Measurements from ENCODE around the gene MAFB. TPM values are rescaled to one million over a fixed set of nuclear protein-coding genes. Genes with fewer than 3 reads are reported as not detected.
"Not testable (repeated sequence)": the region's sequence is repeated elsewhere in the genome, so short reads cannot be mapped to it uniquely, and the experiment has no call there.

MAFB gene
- 1.6 and 1.9 TPM in 2 replicates for total RNA-seq
- long read RNA-seq, result 0 reads

DNA sequence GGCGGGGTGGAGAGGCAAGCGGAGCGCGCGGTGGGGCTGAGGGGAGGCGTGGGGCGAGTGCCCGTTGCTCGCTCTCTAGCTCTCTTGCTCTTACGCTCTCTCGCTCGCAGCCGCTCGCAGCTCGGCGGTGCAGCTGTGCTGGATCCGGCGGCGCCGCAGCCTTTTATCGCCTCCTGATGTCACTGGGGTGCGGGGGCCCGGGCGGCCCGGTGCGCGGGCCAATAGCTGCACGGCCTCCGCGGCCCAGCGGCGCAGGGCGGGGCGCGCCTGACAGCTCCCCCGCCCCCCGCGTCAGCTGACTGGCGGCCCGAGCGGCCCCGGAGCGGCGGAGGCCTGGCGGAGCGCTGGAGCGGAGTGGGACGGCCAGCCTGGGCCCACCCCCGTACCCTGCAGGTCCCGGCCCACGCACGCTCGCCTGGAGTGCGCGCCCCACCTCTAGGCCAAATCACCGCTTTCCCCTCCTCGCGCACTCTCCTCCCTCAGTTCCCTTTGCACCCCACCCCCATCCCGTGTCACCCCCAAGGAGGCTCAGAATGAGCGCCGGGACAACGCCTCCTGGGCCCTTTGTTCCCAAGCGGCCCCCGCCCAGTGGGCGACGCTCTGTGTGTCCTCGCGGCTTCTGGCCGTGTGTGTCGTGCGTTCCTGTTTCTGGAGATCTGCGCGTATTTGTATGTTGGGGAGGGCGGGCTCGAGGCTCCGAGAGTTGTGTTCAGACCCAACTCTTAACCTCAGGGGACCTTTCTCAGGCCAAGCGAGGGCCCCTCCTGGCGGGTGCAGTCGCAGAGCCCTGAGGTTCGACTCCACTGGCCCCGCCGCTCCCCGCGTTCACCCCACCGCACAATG lies at the start of gene MAFB:
Gene MAFB (minus strand): TSS at position 137 of the 843 bp plus-strand sequence. CDS start 386 bp downstream, outside the sequence.
- Mint-ChIP-seq H3K9me3 (no peaks in the 10 kb centered on the region), H3K36me3 (ENCODE audit: low read depth) (no peaks in the 10 kb centered on the region), H3K27ac (ENCODE audit: unreplicated experiment) (peak within 1 kb of the TSS; percentile 67), H3K4me1 (peaks cover 18% of the 10 kb centered on the region), H3K27me3 (ENCODE audit: low read depth) (peaks cover 97% of the 10 kb centered on the region), H3K4me3 (peak within 1 kb of the TSS; percentile 90)
- peak; percentile 80 for DNase-seq (ENCODE audit: low read depth, low spot score)
- TF ChIP-seq, protein P1, sequence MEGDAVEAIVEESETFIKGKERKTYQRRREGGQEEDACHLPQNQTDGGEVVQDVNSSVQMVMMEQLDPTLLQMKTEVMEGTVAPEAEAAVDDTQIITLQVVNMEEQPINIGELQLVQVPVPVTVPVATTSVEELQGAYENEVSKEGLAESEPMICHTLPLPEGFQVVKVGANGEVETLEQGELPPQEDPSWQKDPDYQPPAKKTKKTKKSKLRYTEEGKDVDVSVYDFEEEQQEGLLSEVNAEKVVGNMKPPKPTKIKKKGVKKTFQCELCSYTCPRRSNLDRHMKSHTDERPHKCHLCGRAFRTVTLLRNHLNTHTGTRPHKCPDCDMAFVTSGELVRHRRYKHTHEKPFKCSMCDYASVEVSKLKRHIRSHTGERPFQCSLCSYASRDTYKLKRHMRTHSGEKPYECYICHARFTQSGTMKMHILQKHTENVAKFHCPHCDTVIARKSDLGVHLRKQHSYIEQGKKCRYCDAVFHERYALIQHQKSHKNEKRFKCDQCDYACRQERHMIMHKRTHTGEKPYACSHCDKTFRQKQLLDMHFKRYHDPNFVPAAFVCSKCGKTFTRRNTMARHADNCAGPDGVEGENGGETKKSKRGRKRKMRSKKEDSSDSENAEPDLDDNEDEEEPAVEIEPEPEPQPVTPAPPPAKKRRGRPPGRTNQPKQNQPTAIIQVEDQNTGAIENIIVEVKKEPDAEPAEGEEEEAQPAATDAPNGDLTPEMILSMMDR (conservative IDR thresholded peaks at IDR 0.05), result no peak

DNA sequence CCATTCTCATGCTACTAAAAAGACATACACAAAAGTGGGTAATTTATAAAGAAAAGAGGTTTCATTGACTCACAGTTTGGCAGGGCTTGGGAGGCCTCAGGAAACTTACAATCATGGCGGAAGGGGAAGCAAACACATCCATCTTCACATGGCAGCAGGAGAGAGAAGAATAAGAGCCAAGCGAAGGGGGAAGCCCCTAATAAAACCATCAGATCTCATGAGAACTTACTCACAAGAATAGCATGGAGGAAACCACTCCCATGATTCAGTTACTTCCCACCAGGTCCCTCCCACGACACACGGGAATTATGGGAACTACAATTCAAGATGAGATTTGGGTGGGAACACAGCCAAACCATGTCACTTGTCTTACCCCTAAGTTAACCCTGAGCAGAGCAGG lies 47.4 kb upstream of the MAFB start:
- not testable (repeated sequence) for H3K4me3 Mint-ChIP-seq; H3K4me1 Mint-ChIP-seq; DNase-seq (ENCODE audit: low read depth, low spot score); H3K27ac Mint-ChIP-seq (ENCODE audit: unreplicated experiment); H3K36me3 Mint-ChIP-seq (ENCODE audit: low read depth); H3K9me3 Mint-ChIP-seq
- H3K27me3 Mint-ChIP-seq (ENCODE audit: low read depth), result peaks cover 17% of the 10 kb centered on the region

DNA sequence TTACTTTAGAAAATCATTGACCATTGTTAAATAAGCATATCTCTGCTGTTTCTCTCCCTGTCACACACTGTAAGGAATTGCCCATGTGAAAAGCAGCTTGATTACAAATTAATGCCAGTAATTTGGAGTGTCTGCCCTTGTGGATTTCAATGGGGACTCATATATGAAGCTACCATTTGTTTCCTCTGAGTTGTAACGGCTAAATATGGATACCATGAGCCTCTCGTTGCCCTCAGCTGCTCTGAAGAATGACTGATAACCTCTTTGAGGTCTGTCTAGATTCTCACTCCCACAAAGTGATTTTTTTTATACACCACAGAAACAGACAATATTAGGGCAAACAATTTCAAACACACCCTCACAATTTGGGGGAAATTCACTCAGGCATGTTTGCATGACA lies 40.0 kb upstream of the MAFB start:
- H3K9me3 Mint-ChIP-seq, result peaks cover 5% of the 10 kb centered on the region
- no peak overlapping the region for H3K27ac Mint-ChIP-seq (ENCODE audit: unreplicated experiment)
- H3K4me3 Mint-ChIP-seq, result no peak overlapping the region
- DNase-seq (ENCODE audit: low read depth, low spot score), result no peak
- TF ChIP-seq, protein P1 (conservative IDR thresholded peaks at IDR 0.05), result no peak
- H3K4me1 Mint-ChIP-seq, result no peaks in the 10 kb centered on the region
- H3K27me3 Mint-ChIP-seq (ENCODE audit: low read depth), result peaks cover 9% of the 10 kb centered on the region
- H3K36me3 Mint-ChIP-seq (ENCODE audit: low read depth), result peaks cover 2% of the 10 kb centered on the region

DNA sequence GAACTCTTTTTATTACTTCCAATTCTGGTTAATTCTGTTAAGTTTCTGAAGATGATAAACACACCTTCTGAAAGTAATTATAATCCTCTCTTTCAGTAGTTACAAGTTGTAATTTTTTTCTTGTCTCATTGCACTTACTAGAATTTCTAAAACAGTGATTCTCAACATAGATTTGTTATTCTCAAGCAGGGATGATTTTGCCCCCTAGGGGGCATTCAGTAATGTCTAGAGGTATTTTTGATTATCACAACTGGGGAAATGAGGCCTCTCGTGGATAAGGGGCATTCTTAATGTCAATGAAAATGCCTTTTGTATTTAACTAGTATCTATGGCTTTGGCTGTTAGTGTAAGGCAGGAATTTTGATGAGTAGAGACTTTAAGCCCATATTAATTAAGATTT lies 39.4 kb upstream of the MAFB start:
- H3K4me3 Mint-ChIP-seq, result no peak overlapping the region
- H3K4me1 Mint-ChIP-seq, result no peaks in the 10 kb centered on the region
- DNase-seq (ENCODE audit: low read depth, low spot score), result no peak
- no peak overlapping the region for H3K27ac Mint-ChIP-seq (ENCODE audit: unreplicated experiment)
- peaks cover 5% of the 10 kb centered on the region for H3K9me3 Mint-ChIP-seq
- TF ChIP-seq, protein P1 (conservative IDR thresholded peaks at IDR 0.05), result peak; percentile 33
- peaks cover 2% of the 10 kb centered on the region for H3K36me3 Mint-ChIP-seq (ENCODE audit: low read depth)
- H3K27me3 Mint-ChIP-seq (ENCODE audit: low read depth), result peaks cover 4% of the 10 kb centered on the region

DNA sequence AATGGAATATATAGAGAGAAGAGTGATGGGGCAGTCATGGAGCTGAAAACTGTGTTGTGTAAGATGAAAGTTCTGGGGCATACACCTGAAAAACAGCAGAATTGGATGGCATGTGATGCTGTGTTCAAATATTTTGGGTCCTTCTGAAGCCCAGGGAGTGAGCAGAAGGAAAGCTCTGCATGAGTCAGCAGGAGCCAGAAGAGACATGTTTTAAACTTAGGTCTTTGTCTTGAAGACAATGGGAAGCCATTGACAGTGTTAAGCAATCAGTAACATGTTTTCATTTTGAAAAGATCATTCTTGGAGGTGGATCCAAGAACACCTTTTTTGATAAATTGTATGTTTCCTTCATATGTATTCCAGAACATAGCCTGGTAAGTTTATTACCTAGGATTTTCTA lies 38.9 kb upstream of the MAFB start:
- DNase-seq (ENCODE audit: low read depth, low spot score), result no peak
- Mint-ChIP-seq H3K27ac (ENCODE audit: unreplicated experiment) (no peak overlapping the region), H3K9me3 (peaks cover 5% of the 10 kb centered on the region), H3K27me3 (ENCODE audit: low read depth) (no peaks in the 10 kb centered on the region), H3K36me3 (ENCODE audit: low read depth) (peaks cover 2% of the 10 kb centered on the region), H3K4me1 (no peaks in the 10 kb centered on the region), H3K4me3 (no peak overlapping the region)
- TF ChIP-seq, protein P1 (conservative IDR thresholded peaks at IDR 0.05), result no peak

DNA sequence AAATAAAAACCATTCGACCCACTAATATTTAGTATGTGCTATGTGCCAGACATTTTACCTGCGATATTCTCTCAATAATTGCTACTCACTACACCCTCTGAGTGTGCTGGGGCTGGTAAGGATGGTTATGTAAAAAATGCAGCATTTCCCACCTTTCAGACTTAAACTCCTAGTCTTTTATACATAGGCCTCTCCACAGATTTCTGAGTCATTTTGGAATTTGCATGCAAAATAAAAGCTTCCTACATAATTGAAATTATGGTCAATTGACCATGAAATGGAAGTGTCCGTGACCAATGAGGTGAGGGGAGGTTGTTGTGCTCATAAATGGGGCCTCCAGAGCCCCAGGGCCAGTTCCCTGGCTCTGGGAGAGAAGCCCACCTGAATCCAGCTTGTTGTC lies 37.7 kb upstream of the MAFB start:
- peaks cover 5% of the 10 kb centered on the region for H3K9me3 Mint-ChIP-seq
- no peaks in the 10 kb centered on the region for H3K27me3 Mint-ChIP-seq (ENCODE audit: low read depth)
- no peaks in the 10 kb centered on the region for H3K4me1 Mint-ChIP-seq
- no peak overlapping the region for H3K27ac Mint-ChIP-seq (ENCODE audit: unreplicated experiment)
- peaks cover 2% of the 10 kb centered on the region for H3K36me3 Mint-ChIP-seq (ENCODE audit: low read depth)
- no peak for DNase-seq (ENCODE audit: low read depth, low spot score)
- no peak overlapping the region for H3K4me3 Mint-ChIP-seq
- TF ChIP-seq, protein P1 (conservative IDR thresholded peaks at IDR 0.05), result no peak
